HG03439 (cell line): ENCODE measurements around the gene GARIN1A.

Experiments used
- ATAC-seq: cut with Tn5 transposase; IDR thresholded peaks from one replicate; pipeline ENCODE4 v1.9.1; 2021; ENCODE audit warnings: mild to moderate bottlenecking, moderate library complexity; ENCODE audit not compliant: unreplicated experiment

The GARIN1A gene

GRCh38 chr7:128714701-128715495, 42.8 kb downstream of the GARIN1A start:
- no peak for ATAC-seq

- no peak for ATAC-seq
Observed at GRCh38 chr7:128718967-128719642, 47.0 kb downstream of the GARIN1A start.

GRCh38 chr7:128721376-128721775, 49.3 kb downstream of the GARIN1A start:
- no peak for ATAC-seq
